B cell (primary cell): ENCODE measurements around the gene PLPP7. TPM values are rescaled to one million over a fixed set of nuclear protein-coding genes. Genes with fewer than 3 reads are reported as not detected.

ENCODE experiments used
- ATAC-seq: fragments of 200-7000 bp; cut with Tn5 transposase; one replicate; pipeline ENCODE4 v1.10.0; 2021; ENCODE audit warnings: low read depth, mild to moderate bottlenecking, moderate number of reproducible peaks, moderate library complexity
- CTCF ChIA-PET: fragments of 350-600 bp; sonication (Branson Sonifier 250); formaldehyde crosslinking; loops from one replicate; lab custom pipeline; 2021; ENCODE audit warnings: antibody characterized with exemption, inconsistent platforms; lab: Charles Lee
- POLR2A ChIA-PET: fragments of 350-600 bp; sonication (Branson Sonifier 250); formaldehyde crosslinking; loops from one replicate; lab custom pipeline; 2021; ENCODE audit warnings: antibody characterized with exemption; lab: Charles Lee
- DNase-seq: peaks from one replicate; pipeline ENCODE4 v3.0.0; 2013
- H2AFZ ChIP-seq: 2 replicates; pipeline ENCODE4 v1.6.1; 2012; ENCODE audit warnings: mild to moderate bottlenecking, low read depth, low read length; ENCODE audit not compliant: insufficient read depth, poor library complexity, severe bottlenecking
- H3K27ac ChIP-seq, 2 donors: 1 replicate in 1 of 2; 2 replicates in 1 of 2; pipeline ENCODE4 v1.5.1; 2012 to 2013; ENCODE audit warnings: low read length in 2 of 2, mild to moderate bottlenecking in 2 of 2, moderate library complexity in 1 of 2
- H3K27me3 ChIP-seq, 4 experiments: fragments of 200-600 bp in 1 of 4; sonication (generic) in 1 of 4; replicated peaks in 1 of 4; 1 replicate in 2 of 4; 2 replicates in 2 of 4; pipeline versions ENCODE4 v1.6.1 to v1.7.0; 2013 to 2016; ENCODE audit warnings: low read length in 3 of 4, mild to moderate bottlenecking in 2 of 4, mixed read lengths in 1 of 4, moderate library complexity in 1 of 4; ENCODE audit not compliant: insufficient read depth in 4 of 4, control insufficient read depth in 3 of 4; ENCODE audit errors: control extremely low read depth in 1 of 4
- H3K36me3 ChIP-seq, 2 experiments: replicated peaks in 1 of 2; 1 replicate in 1 of 2; 2 replicates in 1 of 2; pipeline versions ENCODE4 v1.6.1 to v1.7.1; 2013; ENCODE audit warnings: low read length in 1 of 2; ENCODE audit not compliant: insufficient read depth in 2 of 2, control insufficient read depth in 1 of 2; ENCODE audit errors: control extremely low read depth in 1 of 2, extremely low read depth in 1 of 2
- H3K4me1 ChIP-seq, 2 donors: fragments of 200-600 bp in 1 of 2; sonication (generic) in 1 of 2; 1 replicate in 1 of 2; 2 replicates in 1 of 2; pipeline versions ENCODE4 v1.5.1 to v1.6.1; 2013 to 2017; ENCODE audit warnings: low read length in 2 of 2; ENCODE audit not compliant: control insufficient read depth in 2 of 2, insufficient read depth in 2 of 2
- H3K4me2 ChIP-seq: replicated peaks from 2 replicates; pipeline ENCODE3; 2012; ENCODE audit warnings: mild to moderate bottlenecking, low read depth, low read length; ENCODE audit not compliant: poor library complexity, severe bottlenecking
- H3K4me3 ChIP-seq, 5 experiments: fragments of 200-600 bp in 1 of 5; sonication (generic) in 1 of 5; 1 replicate in 3 of 5; 2 replicates in 2 of 5; pipeline versions ENCODE4 v1.5.1 to v1.7.0; 2011 to 2016; ENCODE audit warnings: low read length in 4 of 5, mild to moderate bottlenecking in 4 of 5, low read depth in 2 of 5, control low read depth in 1 of 5, moderate library complexity in 1 of 5; ENCODE audit not compliant: insufficient read depth in 1 of 5; ENCODE audit errors: control extremely low read depth in 1 of 5, extremely low read depth in 1 of 5
- H3K79me2 ChIP-seq: fragments of 200-600 bp; sonication (generic); one replicate; pipeline ENCODE4 v1.6.0; 2016; ENCODE audit warnings: low read length; ENCODE audit not compliant: control insufficient read depth, insufficient read depth
- H3K9ac ChIP-seq: fragments of 200-600 bp; sonication (generic); 2 replicates; pipeline ENCODE4 v1.6.1; 2017; ENCODE audit warnings: mild to moderate bottlenecking, low read length, moderate library complexity
- H3K9me3 ChIP-seq, 3 donors: one replicate each; pipeline versions ENCODE4 v1.6.1 to v1.7.1; 2013; ENCODE audit warnings: low read length in 2 of 3; ENCODE audit not compliant: control insufficient read depth in 2 of 3, insufficient read depth in 1 of 3; ENCODE audit errors: control extremely low read depth in 1 of 3
- H4K20me1 ChIP-seq: 2 replicates; pipeline ENCODE4 v1.6.0; 2012; ENCODE audit warnings: mild to moderate bottlenecking, low read length; ENCODE audit not compliant: insufficient read depth, control insufficient read depth, poor library complexity, severe bottlenecking
- H3K27ac Mint-ChIP-seq: one replicate; pipeline ENCODE4 v1.8.0; 2021; ENCODE audit warnings: mixed read lengths
- H3K27me3 Mint-ChIP-seq: one replicate; pipeline ENCODE4 v1.8.0; 2021; ENCODE audit warnings: mixed read lengths
- H3K4me1 Mint-ChIP-seq: one replicate; pipeline ENCODE4 v1.8.0; 2021; ENCODE audit warnings: mixed read lengths
- H3K4me3 Mint-ChIP-seq: one replicate; pipeline ENCODE4 v1.8.0; 2021; ENCODE audit warnings: mixed read lengths
- H3K9me3 Mint-ChIP-seq: one replicate; pipeline ENCODE4 v1.8.0; 2022; ENCODE audit warnings: mixed read lengths; ENCODE audit not compliant: insufficient read depth
- CTCF ChIP-seq: fragments of 200-600 bp; IDR thresholded peaks from one replicate; pipeline ENCODE4 v1.8.0; 2022; ENCODE audit warnings: antibody characterized with exemption, mild to moderate bottlenecking
- EZH2 ChIP-seq: IDR thresholded peaks from 2 replicates; pipeline ENCODE4 v1.6.1; 2012; ENCODE audit warnings: borderline replicate concordance, low read depth, mild to moderate bottlenecking, moderate library complexity, low read length; ENCODE audit not compliant: insufficient read depth, poor library complexity, severe bottlenecking
- WGBS: methylation state at CpG from one replicate; pipeline ENCODE4 v1.1.5; 2013; ENCODE audit warnings: missing lambda C conversion rate; ENCODE audit not compliant: insufficient coverage; 5-methylcytosine and 5-hydroxymethylcytosine counted together
- intact Hi-C: fragments of 100-400 bp; cut with micrococcal nuclease; formaldehyde crosslinking; loops from one replicate; pipeline ENCODE4 v1.10.0; 2022
- polyA plus RNA-seq: library from polyadenylated mRNA; depleted of rRNA; stranded (reverse); fragments of >200 nt; gene quantifications from 2 replicates; pipeline ENCODE4 v1.2.3, GENCODE V29; 2012
- total RNA-seq, 2 donors: library from RNA; stranded (reverse); fragments of 120-200 nt in 1 of 2; gene quantifications; 1 replicate in 1 of 2; 2 replicates in 1 of 2; pipeline versions ENCODE4 v1.2.3 to v1.2.4, GENCODE V29; 2013 to 2022

The PLPP7 gene
- total and polyA plus RNA-seq, 2 donors (not counting 1 experiment from before 2014, with no cell fraction given) = 0.57 to 2.0 TPM

- 92% methylated on average over 23 of the region's 31 CpGs for WGBS
- POLR2A ChIA-PET = interaction anchor here (0.6 to 0.7 kb wide), 2 partner anchors 9 to 146 kb away, joined by 3 to 13 read pairs; no protein-coding TSS in a partner anchor
- intact Hi-C loops = no loop called here
These were observed 18.5 kb downstream of the PLPP7 start for GRCh38 chr9:131307974-131308373.

GRCh38 chr9:131308452-131308851 is 18.9 kb downstream of the PLPP7 start:
- Mint-ChIP-seq H3K4me1 (peaks cover 8% of the 10 kb centered on the region), H3K4me3 (no peak overlapping the region), H3K27me3 (peaks cover 6% of the 10 kb centered on the region), H3K27ac (no peak overlapping the region), H3K9me3 (no peaks in the 10 kb centered on the region)
- POLR2A ChIA-PET = no interaction called here
- Histone ChIP-seq H3K36me3 (no peaks in the 10 kb centered on the region), H3K27me3 (peaks cover 0 to 5% (median 0%) of the 10 kb centered on the region in 4 experiments), H3K9me3 (peaks cover 0 to 5% (median 0%) of the 10 kb centered on the region in 3 donors), H3K79me2 (no peaks in the 10 kb centered on the region), H3K9ac (no peak overlapping the region), H2AFZ (no peak overlapping the region), H3K4me1 (peaks cover 5 to 7% of the 10 kb centered on the region in 2 donors), H3K4me3 (no peak overlapping the region), H3K27ac (no peak overlapping the region), H3K4me2 (no peak overlapping the region), H4K20me1 (no peaks in the 10 kb centered on the region)
- no peak for ATAC-seq
- no peak for DNase-seq
- intact Hi-C loops = no loop called here
- 96% methylated on average over 11 of the region's 11 CpGs for WGBS
- CTCF ChIA-PET = no interaction called here
- TF ChIP-seq EZH2 (no peak), CTCF (no peak)

More at GRCh38 chr9:131307974-131308373, 18.5 kb downstream of the PLPP7 start:
- Mint-ChIP-seq H3K27ac (no peak overlapping the region), H3K4me3 (no peak overlapping the region), H3K27me3 (peaks cover 5% of the 10 kb centered on the region), H3K9me3 (no peaks in the 10 kb centered on the region), H3K4me1 (peaks cover 8% of the 10 kb centered on the region)
- H4K20me1 ChIP-seq = no peaks in the 10 kb centered on the region
- H3K4me3 ChIP-seq = no peak overlapping the region
- no peak for DNase-seq
- no peaks in the 10 kb centered on the region for H3K79me2 ChIP-seq
- CTCF ChIA-PET = no interaction called here
- H3K27ac ChIP-seq = no peak overlapping the region
- TF ChIP-seq EZH2 = no peak
- H3K9me3 ChIP-seq = peaks cover 0 to 5% (median 0%) of the 10 kb centered on the region in 3 donors
- peaks cover 0 to 5% (median 0%) of the 10 kb centered on the region in 4 experiments for H3K27me3 ChIP-seq
- no peak overlapping the region for H3K9ac ChIP-seq
- H2AFZ ChIP-seq = no peak overlapping the region
- H3K4me2 ChIP-seq = no peak overlapping the region
- H3K36me3 ChIP-seq = no peaks in the 10 kb centered on the region
- H3K4me1 ChIP-seq = peaks cover 5 to 7% of the 10 kb centered on the region in 2 donors
- no peak for ATAC-seq
